HCT116 (cell line): ENCODE data around the gene TMEM115.

ENCODE experiments used
- CTCF ChIP-seq, 3 experiments: fragments of 200-600 bp in 1 of 3; sonication (generic) in 1 of 3; IDR thresholded peaks in 2 of 3; conservative IDR thresholded peaks in 1 of 3; 2 replicates each; pipeline ENCODE4 v1.5.1; 2012 to 2017; ENCODE audit warnings: low read depth in 2 of 3, low read length in 2 of 3, antibody characterized with exemption in 1 of 3, borderline replicate concordance in 1 of 3, control low read depth in 1 of 3, mild to moderate bottlenecking in 1 of 3, mixed read lengths in 1 of 3, mixed run types in 1 of 3, moderate library complexity in 1 of 3; ENCODE audit not compliant: insufficient read depth in 1 of 3
- EGR1 ChIP-seq: IDR thresholded peaks from 2 replicates; pipeline ENCODE4 v1.6.1; 2012; ENCODE audit warnings: low read depth
- ELF1 ChIP-seq: IDR thresholded peaks from 2 replicates; pipeline ENCODE4 v1.6.1; 2012; ENCODE audit warnings: low read depth, borderline replicate concordance
- EZH2 ChIP-seq: fragments of 200-600 bp; sonication (generic); IDR thresholded peaks from 2 replicates; pipeline ENCODE4 v1.6.1; 2017; ENCODE audit warnings: antibody characterized with exemption, mixed run types
- JUND ChIP-seq: IDR thresholded peaks from 2 replicates; pipeline ENCODE4 v1.6.1; 2012
- MAX ChIP-seq: IDR thresholded peaks from 2 replicates; pipeline ENCODE4 v1.6.1; 2012
- POLR2A ChIP-seq: IDR thresholded peaks from 2 replicates; pipeline ENCODE4 v1.7.0; 2011; ENCODE audit warnings: borderline replicate concordance; ENCODE audit not compliant: insufficient read depth, insufficient read length; ENCODE audit errors: extremely low read depth
- POLR2AphosphoS5 ChIP-seq: IDR thresholded peaks from 2 replicates; pipeline ENCODE4 v1.6.1; 2011; ENCODE audit warnings: mild to moderate bottlenecking, low read depth, low read length, moderate library complexity
- REST ChIP-seq: IDR thresholded peaks from 2 replicates; pipeline ENCODE4 v1.6.1; 2012; ENCODE audit warnings: low read depth
- ZNF274 ChIP-seq: fragments of 200-500 bp; sonication (Bioruptor generic); IDR thresholded peaks from 2 replicates; pipeline ENCODE4 v1.6.1; 2014; ENCODE audit warnings: mild to moderate bottlenecking, low read depth, low read length, inconsistent platforms

GRCh38 chr3:50401978-50402595 is 42.8 kb upstream of the TMEM115 start:
- TF ChIP-seq MAX, result peak; percentile 38; the same call in 1 of the 2 replicates
- TF ChIP-seq CTCF (IDR thresholded peaks at IDR 0.05 in 2 of 3, conservative IDR thresholded peaks at IDR 0.05 in 1 of 3; ENCODE audit: borderline replicate concordance in 1 of 3, insufficient read depth in 1 of 3, low read depth in 2 of 3, low read length in 2 of 3), result no peak
- no peak for TF ChIP-seq EZH2
- TF ChIP-seq POLR2AphosphoS5, result no peak
- no peak for TF ChIP-seq ELF1
- no peak for TF ChIP-seq POLR2A
- TF ChIP-seq ZNF274, result no peak
- TF ChIP-seq REST, result no peak
- TF ChIP-seq EGR1, result no peak
- no peak for TF ChIP-seq JUND
